Peyer's patch (tissue), 4 donors: ENCODE measurements around the gene TBP. TPM values are rescaled to one million over a fixed set of nuclear protein-coding genes. Genes with fewer than 3 reads are reported as not detected.
A peak's percentile ranks its signal among the peaks of the same experiment; 100 is the strongest.
"Not testable (repeated sequence)": the region's sequence is repeated elsewhere in the genome, so short reads cannot be mapped to it uniquely, and the experiment has no call there.

Experiments
- DNase-seq, 3 donors: peaks; one replicate each; pipeline ENCODE4 v3.0.0-alpha.2; 2017 to 2019
- H3K27ac ChIP-seq, 4 donors: fragments of 200-600 bp; sonication (generic); one replicate each; pipeline ENCODE4 v1.5.1; 2016 to 2019
- H3K27me3 ChIP-seq, 2 donors: fragments of 200-600 bp; sonication (generic); one replicate each; pipeline ENCODE4 v1.5.1; 2019
- H3K36me3 ChIP-seq, 3 donors: fragments of 200-600 bp; sonication (generic); one replicate each; pipeline ENCODE4 v1.5.1; 2016 to 2019
- H3K4me1 ChIP-seq, 4 donors: fragments of 200-600 bp; sonication (generic); one replicate each; pipeline ENCODE4 v1.5.1; 2016 to 2019
- H3K4me3 ChIP-seq, 4 donors: fragments of 200-600 bp; sonication (generic); 1 replicate in 3 of 4; 2 replicates in 1 of 4; pipeline ENCODE4 v1.5.1; 2016 to 2019; ENCODE audit warnings: mild to moderate bottlenecking in 1 of 4
- H3K9me3 ChIP-seq, 4 donors: fragments of 200-600 bp; sonication (generic); one replicate each; pipeline ENCODE4 v1.5.1; 2016 to 2019; ENCODE audit warnings: mild to moderate bottlenecking in 1 of 4
- POLR2A ChIP-seq, 2 donors: fragments of 450-650 bp; IDR thresholded peaks; one replicate each; pipeline ENCODE4 v1.5.1; 2017; ENCODE audit warnings: antibody characterized with exemption in 2 of 2, mild to moderate bottlenecking in 2 of 2, moderate library complexity in 2 of 2
- total RNA-seq, 4 donors: library from RNA; depleted of rRNA; stranded (reverse); fragments of >200 nt; gene quantifications; one replicate each; pipeline ENCODE4 v1.1.0, GENCODE V29; 2016
- TF ChIP-seq, protein P1 (sequence below), 6 experiments: fragments of 450-650 bp in 4 of 6; fragments of 200-600 bp in 2 of 6; sonication (generic) in 1 of 6; IDR thresholded peaks; one replicate each; pipeline ENCODE4 v1.5.1; 2017 to 2019; ENCODE audit warnings: antibody characterized with exemption in 6 of 6, mild to moderate bottlenecking in 3 of 6, moderate library complexity in 1 of 6

TBP gene
- 10 to 100 TPM; 14.2 to 37.1 (median 33.7) TPM for total RNA-seq

DNA sequence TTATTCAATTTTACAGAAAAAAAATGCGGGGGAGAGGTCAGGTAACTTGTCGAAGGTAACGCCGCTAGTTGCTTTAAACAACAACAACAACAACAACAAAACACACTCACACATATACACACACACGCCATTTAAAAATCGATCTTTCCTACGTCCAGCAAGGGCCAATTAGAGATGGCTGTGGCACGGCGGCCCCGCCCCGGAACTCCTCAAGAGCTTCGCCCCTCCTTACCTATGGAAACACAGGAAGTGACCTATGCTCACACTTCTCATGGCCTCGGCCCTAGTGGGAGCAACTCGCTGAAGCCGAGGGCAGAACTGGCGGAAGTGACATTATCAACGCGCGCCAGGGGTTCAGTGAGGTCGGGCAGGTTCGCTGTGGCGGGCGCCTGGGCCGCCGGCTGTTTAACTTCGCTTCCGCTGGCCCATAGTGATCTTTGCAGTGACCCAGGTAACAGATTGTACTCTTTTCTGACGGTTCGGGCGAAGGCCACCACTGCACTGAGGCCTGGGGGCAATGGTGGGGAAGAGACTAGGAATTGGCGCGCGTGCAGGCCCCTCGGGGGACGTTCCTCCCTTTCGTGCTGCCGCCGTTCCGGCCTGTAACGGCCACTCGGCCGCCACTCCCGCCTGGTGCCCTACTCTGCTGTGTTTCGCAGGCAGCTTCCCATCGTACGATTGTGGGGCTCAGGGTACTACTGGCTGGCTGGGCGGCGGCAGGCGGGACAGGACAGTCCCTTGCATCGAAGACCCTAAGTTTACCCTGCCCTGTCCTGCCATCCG lies at the start of gene TBP:
Gene TBP (plus strand): TSS at position 357 of the 783 bp plus-strand sequence. CDS start 2,661 bp downstream, outside the sequence.
- H3K36me3 ChIP-seq: peaks cover 0 to 17% (median 0%) of the 10 kb centered on the region in 3 donors
- H3K27me3 ChIP-seq: no peaks in the 10 kb centered on the region
- peaks cover 0 to 45% (median 9%) of the 10 kb centered on the region in 4 donors for H3K4me1 ChIP-seq
- peak; percentile 98 to 99 (median 98) for DNase-seq
- no peaks in the 10 kb centered on the region for H3K9me3 ChIP-seq
- H3K27ac ChIP-seq: peak within 1 kb of the TSS; percentile 89 to 94 (median 92)
- H3K4me3 ChIP-seq: peak within 1 kb of the TSS; percentile 62 to 85 (median 76)
- TF ChIP-seq, protein P1, sequence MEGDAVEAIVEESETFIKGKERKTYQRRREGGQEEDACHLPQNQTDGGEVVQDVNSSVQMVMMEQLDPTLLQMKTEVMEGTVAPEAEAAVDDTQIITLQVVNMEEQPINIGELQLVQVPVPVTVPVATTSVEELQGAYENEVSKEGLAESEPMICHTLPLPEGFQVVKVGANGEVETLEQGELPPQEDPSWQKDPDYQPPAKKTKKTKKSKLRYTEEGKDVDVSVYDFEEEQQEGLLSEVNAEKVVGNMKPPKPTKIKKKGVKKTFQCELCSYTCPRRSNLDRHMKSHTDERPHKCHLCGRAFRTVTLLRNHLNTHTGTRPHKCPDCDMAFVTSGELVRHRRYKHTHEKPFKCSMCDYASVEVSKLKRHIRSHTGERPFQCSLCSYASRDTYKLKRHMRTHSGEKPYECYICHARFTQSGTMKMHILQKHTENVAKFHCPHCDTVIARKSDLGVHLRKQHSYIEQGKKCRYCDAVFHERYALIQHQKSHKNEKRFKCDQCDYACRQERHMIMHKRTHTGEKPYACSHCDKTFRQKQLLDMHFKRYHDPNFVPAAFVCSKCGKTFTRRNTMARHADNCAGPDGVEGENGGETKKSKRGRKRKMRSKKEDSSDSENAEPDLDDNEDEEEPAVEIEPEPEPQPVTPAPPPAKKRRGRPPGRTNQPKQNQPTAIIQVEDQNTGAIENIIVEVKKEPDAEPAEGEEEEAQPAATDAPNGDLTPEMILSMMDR (IDR thresholded peaks at IDR 0.05): no peak
- TF ChIP-seq POLR2A (IDR thresholded peaks at IDR 0.05): peak; percentile 54 to 55

DNA sequence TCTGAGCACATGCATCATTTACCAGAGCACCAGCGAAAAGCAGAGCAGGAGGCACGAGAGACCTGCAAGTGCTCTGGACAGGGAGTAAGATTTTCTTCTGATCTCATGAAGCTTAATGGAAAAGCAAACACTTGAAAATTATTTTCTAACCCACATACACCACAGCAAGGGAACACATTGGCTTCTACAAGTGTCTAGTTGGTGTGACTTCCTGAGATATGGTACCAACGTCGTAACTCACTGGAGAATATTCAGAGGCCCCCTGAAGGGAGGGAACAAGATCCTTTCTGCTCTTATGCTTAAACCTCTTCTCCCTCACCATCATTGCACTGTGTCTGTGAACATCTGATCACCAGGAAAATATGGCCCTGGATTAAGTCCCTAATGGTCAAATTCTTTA lies 49.7 kb upstream of the TBP start:
- no peak overlapping the region for H3K4me3 ChIP-seq
- no peak for TF ChIP-seq POLR2A (IDR thresholded peaks at IDR 0.05)
- TF ChIP-seq, protein P1 (IDR thresholded peaks at IDR 0.05): no peak
- H3K27me3 ChIP-seq: no peaks in the 10 kb centered on the region
- H3K27ac ChIP-seq: no peak overlapping the region
- H3K9me3 ChIP-seq: no peaks in the 10 kb centered on the region
- no peak for DNase-seq
- no peaks in the 10 kb centered on the region for H3K4me1 ChIP-seq
- H3K36me3 ChIP-seq: no peaks in the 10 kb centered on the region

DNA sequence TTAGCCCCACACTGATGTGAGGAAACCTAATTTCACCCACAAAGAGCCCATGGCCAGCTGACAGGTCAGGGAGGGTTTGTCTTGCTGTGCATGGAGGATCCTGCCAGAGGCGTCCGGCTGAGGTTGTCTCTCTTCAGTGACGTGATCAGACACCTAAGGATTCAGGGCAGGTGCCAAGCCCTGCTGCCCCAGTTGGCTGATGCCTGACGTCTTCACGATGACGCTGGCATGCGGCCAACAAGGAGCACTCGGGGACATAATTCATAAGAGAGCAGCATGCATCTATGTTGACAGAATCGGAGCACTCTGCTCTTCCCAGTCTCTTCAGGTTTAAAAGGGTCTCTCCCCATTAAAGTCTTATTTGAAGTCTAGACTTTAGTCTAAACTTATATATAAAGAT lies 48.9 kb upstream of the TBP start:
- TF ChIP-seq, protein P1 (IDR thresholded peaks at IDR 0.05): no peak
- H3K4me1 ChIP-seq: no peaks in the 10 kb centered on the region

DNA sequence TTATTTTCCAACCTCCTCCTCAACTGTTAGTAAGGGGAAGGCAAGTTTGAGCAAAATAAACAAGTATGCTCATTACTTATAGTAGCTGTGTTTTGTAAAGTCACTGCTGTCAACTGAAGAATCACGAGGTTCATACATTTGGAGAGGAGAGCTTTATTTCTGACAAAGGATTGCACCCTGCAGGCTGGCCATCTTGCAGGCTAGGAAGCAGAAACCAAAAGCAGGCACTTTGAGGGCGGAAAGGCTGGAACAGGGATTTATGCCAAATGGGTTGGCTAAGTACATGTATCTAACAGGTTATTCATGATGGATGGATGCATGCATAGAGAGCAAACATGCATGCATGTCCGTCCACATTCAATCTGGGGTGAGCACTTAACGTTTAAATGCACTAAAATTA lies 47.7 kb upstream of the TBP start:
- no peak overlapping the region for H3K27ac ChIP-seq
- H3K9me3 ChIP-seq: no peaks in the 10 kb centered on the region
- H3K4me1 ChIP-seq: no peaks in the 10 kb centered on the region
- DNase-seq: no peak
- TF ChIP-seq, protein P1 (IDR thresholded peaks at IDR 0.05): no peak
- TF ChIP-seq POLR2A (IDR thresholded peaks at IDR 0.05): no peak
- no peaks in the 10 kb centered on the region for H3K36me3 ChIP-seq
- H3K4me3 ChIP-seq: no peak overlapping the region
- no peaks in the 10 kb centered on the region for H3K27me3 ChIP-seq

More for the DNA sequence above, 48.9 kb upstream of the TBP start:
- H3K36me3 ChIP-seq: no peaks in the 10 kb centered on the region
- no peaks in the 10 kb centered on the region for H3K9me3 ChIP-seq
- no peak for DNase-seq
- H3K4me3 ChIP-seq: no peak overlapping the region
- H3K27ac ChIP-seq: no peak overlapping the region
- no peaks in the 10 kb centered on the region for H3K27me3 ChIP-seq

DNA sequence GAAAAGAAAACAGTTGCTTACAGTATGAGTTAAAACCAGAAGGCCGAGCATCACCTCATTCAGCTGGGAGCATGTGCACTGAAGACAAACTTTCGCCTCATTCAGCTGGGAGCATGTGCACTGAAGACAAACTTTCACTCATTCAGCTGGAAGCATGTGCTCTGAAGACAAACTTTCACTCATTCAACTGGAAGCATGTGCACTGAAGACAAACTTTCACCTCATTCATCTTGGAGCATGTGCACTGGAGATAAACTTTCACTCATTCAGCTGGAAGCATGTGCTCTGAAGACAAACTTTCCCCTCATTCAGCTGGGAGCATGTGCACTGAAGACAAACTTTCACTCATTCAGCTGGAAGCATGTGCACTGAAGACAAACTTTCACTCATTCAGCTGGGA lies 46.4 kb upstream of the TBP start:
- H3K4me3 ChIP-seq, H3K9me3 ChIP-seq, H3K27me3 ChIP-seq, H3K4me1 ChIP-seq, DNase-seq, H3K36me3 ChIP-seq, H3K27ac ChIP-seq: not testable (repeated sequence)

DNA sequence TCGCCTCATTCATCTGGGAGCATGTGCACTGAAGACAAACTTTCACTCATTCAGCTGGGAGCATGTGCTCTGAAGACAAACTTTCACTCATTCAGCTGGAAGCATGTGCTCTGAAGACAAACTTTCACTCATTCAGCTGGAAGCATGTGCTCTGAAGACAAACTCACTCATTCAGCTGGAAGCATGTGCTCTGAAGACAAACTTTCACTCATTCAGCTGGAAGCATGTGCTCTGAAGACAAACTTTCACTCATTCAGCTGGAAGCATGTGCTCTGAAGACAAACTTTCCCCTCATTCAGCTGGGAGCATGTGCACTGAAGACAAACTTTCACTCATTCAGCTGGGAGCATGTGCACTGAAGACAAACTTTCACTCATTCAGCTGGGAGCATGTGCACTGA lies 45.9 kb upstream of the TBP start:
- H3K27ac ChIP-seq, H3K9me3 ChIP-seq, H3K27me3 ChIP-seq: not testable (repeated sequence)

DNA sequence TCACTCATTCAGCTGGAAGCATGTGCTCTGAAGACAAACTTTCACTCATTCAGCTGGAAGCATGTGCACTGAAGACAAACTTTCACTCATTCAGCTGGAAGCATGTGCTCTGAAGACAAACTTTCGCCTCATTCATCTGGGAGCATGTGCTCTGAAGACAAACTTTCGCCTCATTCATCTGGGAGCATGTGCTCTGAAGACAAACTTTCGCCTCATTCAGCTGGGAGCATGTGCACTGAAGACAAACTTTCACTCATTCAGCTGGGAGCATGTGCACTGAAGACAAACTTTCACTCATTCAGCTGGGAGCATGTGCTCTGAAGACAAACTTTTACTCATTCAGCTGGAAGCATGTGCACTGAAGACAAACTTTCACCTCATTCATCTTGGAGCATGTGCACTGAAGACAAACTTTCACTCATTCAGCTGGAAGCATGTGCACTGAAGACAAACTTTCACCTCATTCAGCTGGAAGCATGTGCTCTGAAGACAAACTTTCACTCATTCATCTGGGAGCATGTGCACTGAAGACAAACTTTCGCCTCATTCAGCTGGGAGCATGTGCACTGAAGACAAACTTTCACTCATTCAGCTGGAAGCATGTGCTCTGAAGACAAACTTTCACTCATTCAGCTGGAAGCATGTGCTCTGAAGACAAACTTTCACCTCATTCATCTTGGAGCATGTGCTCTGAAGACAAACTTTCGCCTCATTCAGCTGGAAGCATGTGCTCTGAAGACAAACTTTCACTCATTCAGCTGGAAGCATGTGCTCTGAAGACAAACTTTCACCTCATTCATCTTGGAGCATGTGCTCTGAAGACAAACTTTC lies 45.1 kb upstream of the TBP start:
- not testable (repeated sequence) for H3K27ac ChIP-seq, DNase-seq, H3K9me3 ChIP-seq, H3K4me3 ChIP-seq, H3K4me1 ChIP-seq, H3K27me3 ChIP-seq, H3K36me3 ChIP-seq

More for the DNA sequence above, 45.9 kb upstream of the TBP start:
- H3K4me3 ChIP-seq, DNase-seq, H3K36me3 ChIP-seq, H3K4me1 ChIP-seq: not testable (repeated sequence)
